ENCODE measurements around the gene ATL3.
"Not testable (repeated sequence)": the region's sequence is repeated elsewhere in the genome, so short reads cannot be mapped to it uniquely, and the experiment has no call there.

The ATL3 gene

GRCh38 chr11:63681321-63682065 lies 10.3 kb upstream of the ATL3 start, which contains the start of gene RTN3:
Gene RTN3 (plus strand): TSS chr11:63681500. CDS start chr11:63681637, 137 bp downstream.
- DNase-seq (ENCODE audit: low read depth) = peak; percentile 92

GRCh38 chr11:63680834-63681320 lies 9.7 kb upstream of the ATL3 start:
- DNase-seq (ENCODE audit: low read depth) = no peak

GRCh38 chr11:63673579-63673978 lies 2.4 kb upstream of the ATL3 start:
- DNase-seq (ENCODE audit: low read depth) = peak; percentile 19

GRCh38 chr11:63672936-63673539 lies 1.9 kb upstream of the ATL3 start:
- no peak for DNase-seq (ENCODE audit: low read depth)

- DNase-seq (ENCODE audit: low read depth) = no peak
Measured at GRCh38 chr11:63672156-63672463, 934 bp upstream of the ATL3 start.

GRCh38 chr11:63670433-63671321 lies 499 bp downstream of the ATL3 start:
- peak; percentile 50 for DNase-seq (ENCODE audit: low read depth)

- DNase-seq (ENCODE audit: low read depth) = no peak
Measured at GRCh38 chr11:63670096-63670432, 1.1 kb downstream of the ATL3 start.

- DNase-seq (ENCODE audit: low read depth) = peak; percentile 92
Measured at GRCh38 chr11:63667995-63668795, 3.0 kb downstream of the ATL3 start.

- no peak for DNase-seq (ENCODE audit: low read depth)
Measured at GRCh38 chr11:63666874-63667273, 4.3 kb downstream of the ATL3 start.

- peak; percentile 47 for DNase-seq (ENCODE audit: low read depth)
Measured at GRCh38 chr11:63663809-63664208, 7.4 kb downstream of the ATL3 start.

- DNase-seq (ENCODE audit: low read depth) = no peak
Measured at GRCh38 chr11:63660972-63661371, 10.2 kb downstream of the ATL3 start.

- no peak for DNase-seq (ENCODE audit: low read depth)
Measured at GRCh38 chr11:63652671-63653070, 18.5 kb downstream of the ATL3 start.

GRCh38 chr11:63643205-63643604 lies 28.0 kb downstream of the ATL3 start:
- no peak for DNase-seq (ENCODE audit: low read depth)

GRCh38 chr11:63641727-63642126 lies 29.4 kb downstream of the ATL3 start:
- DNase-seq (ENCODE audit: low read depth) = peak; percentile 6

- DNase-seq (ENCODE audit: low read depth) = no peak
Measured at GRCh38 chr11:63639199-63639832, 31.9 kb downstream of the ATL3 start.

GRCh38 chr11:63638436-63638835 lies 32.7 kb downstream of the ATL3 start:
- DNase-seq (ENCODE audit: low read depth) = not testable (repeated sequence)

GRCh38 chr11:63635762-63636465 lies 35.3 kb downstream of the ATL3 start:
- DNase-seq (ENCODE audit: low read depth) = peak; percentile 35

- DNase-seq (ENCODE audit: low read depth) = no peak
Measured at GRCh38 chr11:63629426-63629825, 41.8 kb downstream of the ATL3 start.

- DNase-seq (ENCODE audit: low read depth) = no peak
Measured at GRCh38 chr11:63623513-63624140, 47.5 kb downstream of the ATL3 start.

GRCh38 chr11:63622323-63622722 lies 48.9 kb downstream of the ATL3 start:
- DNase-seq (ENCODE audit: low read depth) = no peak
